ENCODE data around the gene SCAP.
"Not testable (repeated sequence)": the region's sequence is repeated elsewhere in the genome, so short reads cannot be mapped to it uniquely, and the experiment has no call there.

Gene SCAP

GRCh38 chr3:47479826-47480160, 4.1 kb upstream of the SCAP start:
- no peak for FAIRE-seq

- no peak for FAIRE-seq
Observed at GRCh38 chr3:47478022-47478421, 2.3 kb upstream of the SCAP start.

- FAIRE-seq, result no peak
Observed at GRCh38 chr3:47476644-47477199, 981 bp upstream of the SCAP start.

GRCh38 chr3:47476330-47476626, 537 bp upstream of the SCAP start:
- FAIRE-seq, result no peak

GRCh38 chr3:47475029-47475569, 642 bp downstream of the SCAP start:
- no peak for FAIRE-seq

- FAIRE-seq, result no peak
Observed at GRCh38 chr3:47473391-47473790, 2.4 kb downstream of the SCAP start.

GRCh38 chr3:47469616-47470015, 6.1 kb downstream of the SCAP start:
- no peak for FAIRE-seq

- FAIRE-seq, result not testable (repeated sequence)
Observed at GRCh38 chr3:47468315-47468714, 7.4 kb downstream of the SCAP start.

- FAIRE-seq, result no peak
Observed at GRCh38 chr3:47464588-47464987, 11.2 kb downstream of the SCAP start.

- FAIRE-seq, result not testable (repeated sequence)
Observed at GRCh38 chr3:47459534-47460085, 16.1 kb downstream of the SCAP start.

- FAIRE-seq, result no peak
Observed at GRCh38 chr3:47456984-47457383, 18.8 kb downstream of the SCAP start.

- no peak for FAIRE-seq
Observed at GRCh38 chr3:47455806-47456452, 19.8 kb downstream of the SCAP start.

GRCh38 chr3:47452453-47453215, 23.1 kb downstream of the SCAP start:
- FAIRE-seq, result no peak

- FAIRE-seq, result no peak
Observed at GRCh38 chr3:47444103-47444502, 31.6 kb downstream of the SCAP start.

GRCh38 chr3:47443611-47443995, 32.1 kb downstream of the SCAP start:
- FAIRE-seq, result no peak

- FAIRE-seq, result no peak
Observed at GRCh38 chr3:47441796-47442551, 33.8 kb downstream of the SCAP start.

GRCh38 chr3:47440131-47440530, 35.6 kb downstream of the SCAP start:
- no peak for FAIRE-seq

- no peak for FAIRE-seq
Observed at GRCh38 chr3:47436180-47436579, 39.6 kb downstream of the SCAP start.

GRCh38 chr3:47434849-47435248, 40.9 kb downstream of the SCAP start:
- FAIRE-seq, result no peak

GRCh38 chr3:47433796-47434195, 41.9 kb downstream of the SCAP start:
- FAIRE-seq, result no peak

GRCh38 chr3:47432673-47433072, 43.1 kb downstream of the SCAP start:
- FAIRE-seq, result no peak

GRCh38 chr3:47431225-47431624, 44.5 kb downstream of the SCAP start:
- no peak for FAIRE-seq

- no peak for FAIRE-seq
Observed at GRCh38 chr3:47430606-47431005, 45.1 kb downstream of the SCAP start.
